Dedifferentiated amniotic fluid mesenchymal stem cell (primary cell): Measurements from ENCODE around the gene PPFIA1.
A peak's percentile ranks its signal among the peaks of the same experiment; 100 is the strongest.
"Not testable (repeated sequence)": the region's sequence is repeated elsewhere in the genome, so short reads cannot be mapped to it uniquely, and the experiment has no call there.

Experiments used
- DNase-seq: peaks from one replicate; pipeline ENCODE4 v3.0.0-alpha.2; 2016; ENCODE audit errors: extremely low spot score

The PPFIA1 gene

GRCh38 chr11:70325824-70326223, 55.3 kb downstream of the PPFIA1 start:
- no peak for DNase-seq

- DNase-seq, result peak; percentile 31
These were observed 55.9 kb downstream of the PPFIA1 start for GRCh38 chr11:70326365-70326811.

- DNase-seq, result no peak
These were observed 56.3 kb downstream of the PPFIA1 start for GRCh38 chr11:70326833-70327232.

- DNase-seq, result no peak
These were observed 57.2 kb downstream of the PPFIA1 start for GRCh38 chr11:70327717-70328116.

- no peak for DNase-seq
These were observed 58.1 kb downstream of the PPFIA1 start for GRCh38 chr11:70328556-70328955.

- DNase-seq, result not testable (repeated sequence)
These were observed 60.9 kb downstream of the PPFIA1 start for GRCh38 chr11:70331320-70331843.

GRCh38 chr11:70331901-70332300, 61.4 kb downstream of the PPFIA1 start:
- DNase-seq, result no peak

GRCh38 chr11:70332567-70332966, 62.1 kb downstream of the PPFIA1 start:
- DNase-seq, result no peak

GRCh38 chr11:70333261-70333660, 62.8 kb downstream of the PPFIA1 start:
- DNase-seq, result no peak

GRCh38 chr11:70334351-70334995, 64.0 kb downstream of the PPFIA1 start:
- no peak for DNase-seq

- DNase-seq, result no peak
These were observed 65.0 kb downstream of the PPFIA1 start for GRCh38 chr11:70335511-70335910.

- no peak for DNase-seq
These were observed 68.1 kb downstream of the PPFIA1 start for GRCh38 chr11:70338594-70338993.

GRCh38 chr11:70339066-70339465, 68.6 kb downstream of the PPFIA1 start:
- no peak for DNase-seq

- DNase-seq, result no peak
These were observed 71.5 kb downstream of the PPFIA1 start for GRCh38 chr11:70341881-70342429.

GRCh38 chr11:70343636-70344035, 73.1 kb downstream of the PPFIA1 start:
- no peak for DNase-seq

GRCh38 chr11:70348191-70348590, 77.7 kb downstream of the PPFIA1 start:
- no peak for DNase-seq

- no peak for DNase-seq
These were observed 78.1 kb downstream of the PPFIA1 start for GRCh38 chr11:70348608-70349007.

- no peak for DNase-seq
These were observed 81.2 kb downstream of the PPFIA1 start for GRCh38 chr11:70351646-70352045.

- DNase-seq, result no peak
These were observed 81.6 kb downstream of the PPFIA1 start for GRCh38 chr11:70352100-70352499.

- DNase-seq, result no peak
These were observed 82.1 kb downstream of the PPFIA1 start for GRCh38 chr11:70352601-70353000.

- DNase-seq, result no peak
These were observed 82.8 kb downstream of the PPFIA1 start for GRCh38 chr11:70353329-70353728.

GRCh38 chr11:70353900-70354568, 83.5 kb downstream of the PPFIA1 start:
- DNase-seq, result no peak

GRCh38 chr11:70354629-70355028, 84.1 kb downstream of the PPFIA1 start:
- DNase-seq, result no peak
